Urothelium cell line (cell line): Measurements from ENCODE around the gene ANKRD17.

ENCODE experiments used
- DNase-seq: peaks from one replicate; pipeline ENCODE4 v3.0.0; 2011; ENCODE audit warnings: low spot score, mixed read lengths
- FAIRE-seq: peaks from 2 replicates; lab custom pipeline; 2011; peaks lifted over from hg19 to GRCh38; lab: Jason Lieb, UNC

The ANKRD17 gene

GRCh38 chr4:73131281-73131680 is 127.3 kb downstream of the ANKRD17 start:
- FAIRE-seq: no peak

DNA sequence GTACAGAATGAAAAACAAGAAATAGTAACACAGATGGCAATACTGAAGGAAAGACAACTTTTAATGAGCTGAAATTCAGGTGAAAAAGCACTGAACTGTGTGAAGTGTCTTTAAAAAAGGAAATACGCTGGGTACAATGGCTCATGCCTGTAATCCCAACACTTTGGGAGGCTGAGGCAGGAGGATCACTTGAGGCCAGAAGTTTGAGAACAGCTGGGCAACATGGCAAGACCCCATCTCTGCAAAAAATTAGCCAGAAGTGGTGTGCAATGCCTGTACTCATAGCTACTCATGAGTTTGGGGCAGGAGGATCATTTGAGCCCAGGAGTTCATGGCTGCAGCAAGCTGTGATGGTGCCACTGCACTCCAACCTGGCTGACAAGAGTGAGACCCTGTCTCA is 129.3 kb downstream of the ANKRD17 start:
- FAIRE-seq (peak; percentile 5), DNase-seq (no peak)

More at GRCh38 chr4:73131281-73131680, 127.3 kb downstream of the ANKRD17 start:
- DNase-seq: no peak

GRCh38 chr4:73127839-73128453 is 130.7 kb downstream of the ANKRD17 start:
- FAIRE-seq: no peak
- peak; percentile 13 for DNase-seq

DNA sequence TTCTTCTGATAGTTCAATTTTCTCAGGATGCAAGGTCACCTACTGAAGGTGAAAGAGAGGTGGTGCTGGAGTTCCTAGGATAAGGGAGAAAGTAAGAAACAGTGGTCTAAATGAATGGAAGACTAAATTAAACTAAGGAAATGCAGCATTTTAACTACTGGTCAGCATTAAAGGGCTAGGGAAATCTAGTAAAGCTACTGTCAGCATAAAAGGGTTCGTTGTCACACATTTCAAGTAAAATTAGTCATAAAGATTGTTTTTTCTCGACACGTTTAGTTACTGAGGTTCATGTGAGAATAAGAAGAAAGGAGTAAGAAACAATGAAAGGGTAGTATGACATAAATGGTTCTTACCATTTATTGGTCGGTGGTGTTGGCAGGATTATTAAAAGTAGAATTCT is 149.1 kb downstream of the ANKRD17 start:
- DNase-seq: no peak
- no peak for FAIRE-seq

GRCh38 chr4:73104695-73105094 is 153.9 kb downstream of the ANKRD17 start:
- FAIRE-seq (no peak), DNase-seq (no peak)

- FAIRE-seq (no peak), DNase-seq (no peak)
These were observed 154.6 kb downstream of the ANKRD17 start for GRCh38 chr4:73103799-73104503.

DNA sequence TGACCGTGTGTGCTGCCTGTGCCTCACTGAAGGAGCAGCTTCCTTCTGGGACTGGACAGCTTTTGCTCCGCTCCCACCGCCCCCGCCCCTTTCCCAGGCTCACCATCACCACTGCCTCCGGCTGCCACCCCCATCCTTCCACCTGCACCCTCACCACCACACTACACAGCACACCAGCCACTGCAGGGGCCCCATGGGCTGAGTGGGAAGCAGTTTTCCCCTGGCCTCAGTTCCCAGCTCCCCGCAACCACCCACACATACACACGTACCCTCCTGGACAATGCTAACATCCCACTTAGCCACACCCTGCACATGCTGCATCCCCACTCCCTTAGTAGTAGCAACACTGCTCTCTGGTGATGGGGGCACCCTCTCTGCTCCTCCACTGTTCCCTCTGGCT is 159.5 kb downstream of the ANKRD17 start:
- FAIRE-seq: no peak
- DNase-seq: no peak

- FAIRE-seq: no peak
- DNase-seq: no peak
These were observed 159.9 kb downstream of the ANKRD17 start for GRCh38 chr4:73098713-73099112.

DNA sequence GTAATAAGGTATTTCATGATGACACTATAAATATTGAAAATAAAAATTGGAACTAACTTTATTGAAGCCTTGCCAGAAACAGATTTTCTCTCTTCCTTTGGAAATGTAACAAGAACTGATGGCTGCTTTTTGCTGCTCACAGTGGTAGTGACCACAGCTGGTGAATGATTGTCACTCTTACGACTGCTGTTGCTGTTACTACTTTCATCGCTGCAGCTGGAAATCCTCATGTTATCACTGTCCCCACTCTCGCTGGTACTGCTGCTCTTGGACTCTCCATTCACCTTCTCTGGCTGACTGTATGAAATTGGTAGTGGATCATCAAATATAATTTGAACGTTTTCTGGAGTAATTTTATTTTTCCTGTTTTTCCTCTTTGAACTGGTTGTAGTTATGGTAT is 160.6 kb downstream of the ANKRD17 start:
- DNase-seq: no peak
- no peak for FAIRE-seq

DNA sequence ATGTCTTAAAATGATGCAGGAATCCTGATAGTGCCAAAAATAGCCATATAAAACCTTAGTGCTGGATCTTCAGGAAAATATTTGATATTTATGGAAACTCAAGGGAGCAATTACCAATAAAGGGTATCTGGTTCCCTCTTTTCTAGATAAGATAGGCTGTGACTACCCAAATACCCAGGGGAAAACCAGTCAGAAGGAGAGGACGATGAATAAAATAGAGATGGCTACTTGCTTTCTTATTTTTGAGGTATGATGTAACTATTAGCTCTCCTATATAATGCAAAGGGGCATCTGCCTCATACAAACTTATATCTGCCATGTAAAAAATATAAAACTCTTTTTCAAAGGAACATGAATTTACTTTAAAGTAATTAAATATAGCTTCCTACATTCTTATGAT is 165.7 kb downstream of the ANKRD17 start:
- FAIRE-seq (no peak), DNase-seq (no peak)

GRCh38 chr4:73090738-73091137 is 167.9 kb downstream of the ANKRD17 start:
- no peak for FAIRE-seq
- no peak for DNase-seq

GRCh38 chr4:73087871-73088270 is 170.7 kb downstream of the ANKRD17 start:
- DNase-seq (no peak), FAIRE-seq (no peak)

DNA sequence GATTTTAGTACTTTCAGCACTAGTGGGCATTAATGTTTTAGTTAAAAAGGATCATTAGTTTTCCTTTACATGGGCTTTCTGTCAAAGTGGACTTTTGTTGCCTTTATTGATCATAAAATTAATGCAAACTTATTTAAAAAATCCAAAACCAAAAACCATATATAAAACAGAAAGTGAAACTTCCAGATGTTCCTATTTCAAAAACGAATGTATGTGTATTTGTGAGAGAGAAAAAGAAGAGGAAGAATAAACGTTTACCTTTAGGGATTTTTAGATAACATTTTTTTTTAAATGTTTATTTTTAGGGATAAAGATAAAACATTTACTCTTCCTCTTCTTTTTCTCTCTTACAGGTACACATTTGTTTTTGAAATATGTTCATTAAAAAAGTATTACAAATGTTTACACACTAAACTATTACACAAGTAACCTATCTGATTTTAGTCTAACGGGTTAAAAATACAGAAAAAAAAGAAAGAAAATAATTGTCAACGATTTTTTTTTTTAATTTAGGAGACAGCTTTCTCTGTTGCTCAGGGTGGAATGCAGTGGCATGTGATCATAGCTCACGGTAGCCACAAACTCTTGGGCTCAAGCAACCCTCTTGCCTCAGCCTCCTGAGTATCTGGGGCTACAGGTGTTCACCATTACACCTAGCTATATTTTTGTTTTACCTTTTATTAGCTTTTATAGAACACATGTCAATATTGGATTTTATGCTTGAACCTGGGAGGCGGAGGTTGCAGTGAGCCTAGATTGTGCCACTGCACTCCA is 172.3 kb downstream of the ANKRD17 start:
- DNase-seq (no peak), FAIRE-seq (no peak)

- no peak for DNase-seq
These were observed 177.8 kb downstream of the ANKRD17 start for GRCh38 chr4:73080789-73081188.

GRCh38 chr4:73075832-73076231 is 182.8 kb downstream of the ANKRD17 start:
- FAIRE-seq: no peak
- DNase-seq: no peak

More at GRCh38 chr4:73080789-73081188, 177.8 kb downstream of the ANKRD17 start:
- no peak for FAIRE-seq

DNA sequence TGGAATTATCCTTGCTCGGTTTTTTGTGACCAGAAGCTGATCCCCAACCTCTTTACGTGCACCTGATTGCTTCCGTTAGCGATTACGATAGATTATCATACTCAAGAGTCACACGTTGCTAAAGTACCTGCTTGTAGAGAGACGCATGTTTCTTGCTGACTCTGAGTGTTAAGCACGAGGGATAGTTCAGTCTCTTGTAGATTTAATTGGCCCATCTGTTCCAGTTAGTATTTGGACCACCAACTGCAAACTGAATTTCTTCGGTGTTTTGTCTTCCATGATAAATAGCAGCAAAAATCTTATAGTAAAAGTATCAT is 188.6 kb downstream of the ANKRD17 start:
- FAIRE-seq (no peak), DNase-seq (no peak)

DNA sequence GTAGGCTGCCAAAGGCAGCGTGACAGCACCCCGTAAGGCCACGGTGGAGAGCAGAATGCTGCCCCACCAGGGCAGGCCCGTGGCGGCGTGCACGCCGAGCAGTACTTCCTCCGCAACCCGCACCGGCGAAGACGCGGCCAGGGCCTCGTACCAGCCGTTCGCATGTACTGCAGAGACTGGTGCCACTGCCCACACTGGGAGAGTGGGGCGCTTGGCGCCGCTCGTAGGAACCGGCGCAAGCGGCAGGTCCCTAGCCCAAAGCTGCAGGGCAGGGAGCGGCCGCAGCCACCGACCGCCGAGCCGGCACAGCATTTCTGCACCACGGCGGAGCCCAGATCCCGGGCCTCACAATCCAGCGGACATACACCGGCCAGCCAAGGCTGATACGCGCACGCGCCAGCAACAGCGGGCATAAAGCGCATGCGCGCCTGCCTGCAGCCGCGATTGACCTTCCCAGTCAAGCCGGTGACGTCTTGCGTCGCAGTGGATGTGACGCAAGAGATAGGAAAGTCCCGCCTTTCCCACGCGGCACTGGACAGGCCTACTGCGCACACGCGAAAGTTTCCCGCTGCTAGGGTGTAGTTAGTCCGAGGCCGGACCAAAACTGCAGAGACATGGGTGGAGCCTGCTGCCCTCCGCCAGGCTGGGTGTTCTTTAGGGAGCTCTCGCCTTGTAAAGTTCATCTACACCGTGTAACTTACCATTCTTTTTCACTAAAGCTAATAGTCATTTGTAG is 189.1 kb downstream of the ANKRD17 start, which contains the start of gene COX18:
TSS of gene COX18 (minus strand) at position 379 of the 736 bp plus-strand sequence. CDS start at position 312, 67 bp downstream.
- peak; percentile 97 for DNase-seq
- peak; percentile 98 for FAIRE-seq

DNA sequence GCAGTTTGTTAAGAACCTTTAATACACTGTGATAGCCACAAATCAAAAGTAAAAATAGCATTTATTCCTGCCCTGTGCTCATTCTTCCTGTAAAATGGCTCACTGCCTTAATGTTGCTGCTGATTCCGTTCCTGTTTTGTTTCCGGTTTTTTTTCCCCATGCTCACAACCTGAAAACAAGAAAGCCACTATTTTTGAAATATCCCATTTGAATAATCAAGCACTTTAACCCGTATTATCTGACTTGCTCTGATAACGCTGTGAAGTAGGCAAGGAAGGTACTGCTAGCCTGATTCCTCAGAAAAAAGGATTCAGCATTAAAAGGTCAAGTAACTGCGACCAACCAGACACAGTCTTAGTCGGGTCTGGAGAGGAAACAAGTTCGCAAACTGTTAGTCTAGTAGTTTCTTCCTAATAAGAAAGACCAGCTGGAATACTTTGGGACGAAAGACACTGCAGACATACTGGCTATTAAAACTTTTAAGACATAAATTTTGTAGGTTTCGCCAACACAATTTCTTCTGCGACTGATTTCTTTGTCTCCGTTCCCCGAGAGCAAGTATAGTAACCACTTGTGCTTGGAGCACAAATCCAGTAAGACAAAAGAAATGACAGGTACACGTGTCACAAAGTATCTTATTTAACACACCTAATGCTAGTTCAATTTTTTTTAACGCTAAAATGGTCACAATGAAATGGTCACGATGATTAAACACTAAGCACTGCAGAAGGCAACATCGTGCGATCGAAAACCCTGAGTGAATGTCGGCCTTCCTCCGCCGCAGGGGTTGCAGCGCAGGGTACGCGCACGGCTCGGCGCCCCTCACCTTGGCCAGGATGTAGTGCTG is 189.9 kb downstream of the ANKRD17 start:
- DNase-seq: peak; percentile 17
- FAIRE-seq: peak; percentile 23

DNA sequence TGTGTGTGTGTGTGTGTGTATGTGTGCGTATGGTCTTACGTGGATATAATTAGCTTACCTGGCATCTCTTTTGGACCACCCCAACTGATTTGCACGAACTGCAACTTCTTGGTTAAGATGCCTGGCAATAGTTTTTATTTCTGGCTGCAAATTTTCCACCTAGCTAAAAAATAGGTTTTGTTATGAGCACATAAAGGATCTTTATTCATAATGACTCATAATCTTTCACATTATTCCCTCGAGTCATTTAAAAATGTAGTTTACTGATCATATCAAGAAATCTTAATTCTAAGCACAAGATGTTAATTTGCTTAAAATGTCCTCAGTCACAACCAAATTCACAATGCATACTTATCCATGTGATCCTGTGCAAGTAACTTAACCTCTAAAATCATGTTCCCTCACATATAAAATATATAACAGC is 190.6 kb downstream of the ANKRD17 start:
- FAIRE-seq (no peak), DNase-seq (no peak)

DNA sequence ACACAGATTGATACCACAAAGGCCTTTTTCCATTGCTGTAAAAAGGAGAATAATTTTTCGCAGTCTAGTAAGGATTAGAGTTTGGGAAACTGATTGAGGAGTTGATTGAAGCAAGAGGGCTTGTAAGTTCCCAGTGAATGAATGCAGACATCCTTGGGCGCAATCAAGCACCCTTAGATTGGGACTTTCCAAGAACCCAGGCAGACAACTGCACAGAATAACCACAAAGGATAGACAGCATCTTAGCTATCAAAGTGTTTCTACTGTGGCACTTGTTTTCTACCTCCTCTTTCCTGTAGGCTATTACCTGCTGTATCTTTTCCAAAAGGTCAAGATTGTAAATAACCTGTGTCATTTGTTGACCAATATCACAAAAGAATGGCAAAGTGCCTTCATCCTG is 191.7 kb downstream of the ANKRD17 start:
- FAIRE-seq: no peak
- DNase-seq: no peak
